LNCAP (cell line): ENCODE measurements around the gene POU6F2.

ENCODE experiments used
- CTCF ChIP-seq: fragments of 450-650 bp; IDR thresholded peaks from 2 replicates; pipeline ENCODE4 v1.5.1; 2017; ENCODE audit warnings: mild to moderate bottlenecking

The POU6F2 gene

GRCh38 chr7:38977685-38978084 lies at the start of gene POU6F2:
Gene POU6F2, plus strand, starts transcription at chr7:38977909. Its CDS starts 45 bp downstream, at chr7:38977954.
- TF ChIP-seq CTCF, result no peak

GRCh38 chr7:38928506-38928905 lies 49.2 kb upstream of the POU6F2 start:
- no peak for TF ChIP-seq CTCF

GRCh38 chr7:38929460-38930171 lies 48.1 kb upstream of the POU6F2 start:
- no peak for TF ChIP-seq CTCF

- peak; percentile 99 for TF ChIP-seq CTCF
These were observed 45.1 kb upstream of the POU6F2 start for GRCh38 chr7:38932509-38933168.

GRCh38 chr7:38934051-38934450 lies 43.7 kb upstream of the POU6F2 start:
- no peak for TF ChIP-seq CTCF

GRCh38 chr7:38934536-38934935 lies 43.2 kb upstream of the POU6F2 start:
- TF ChIP-seq CTCF, result no peak

- TF ChIP-seq CTCF, result no peak
These were observed 41.1 kb upstream of the POU6F2 start for GRCh38 chr7:38936641-38937040.
